Measurements from ENCODE around the gene BRD7.

Gene BRD7

GRCh38 chr16:50360779-50361178, 8.0 kb downstream of the BRD7 start:
- no peak for DNase-seq
- TF ChIP-seq EZH2 (optimal IDR thresholded peaks at IDR 0.05; ENCODE audit: low read depth, low read length), result no peak
- TF ChIP-seq EZH2phosphoT487 (IDR thresholded peaks at IDR 0.05; ENCODE audit: low read length), result no peak
- no peak for TF ChIP-seq CTCF (IDR thresholded peaks at IDR 0.05; ENCODE audit: low read length)
- no peak overlapping the region for H3K4me3 ChIP-seq (ENCODE audit: low read length)
- 0 out of 2 replicates have a peak, but pooled peaks cover 5% of the 10 kb centered on the region for H3F3A ChIP-seq (ENCODE audit: insufficient read depth, low read length)
- H4K20me1 ChIP-seq (ENCODE audit: insufficient read depth, low read length), result 0 out of 2 replicates have a peak, but pooled peaks cover 5% of the 10 kb centered on the region
- no peaks in the 10 kb centered on the region for H3K4me1 ChIP-seq (ENCODE audit: low read length)
- no peaks in the 10 kb centered on the region for H3K9me3 ChIP-seq (replicated peaks; ENCODE audit: insufficient read depth, low read length)
- H3K9ac ChIP-seq (ENCODE audit: low read length), result no peak overlapping the region
- H2AFZ ChIP-seq (ENCODE audit: low read length), result no peak overlapping the region
- H3K79me2 ChIP-seq (ENCODE audit: low read length), result peaks cover 96% of the 10 kb centered on the region
- no peaks in the 10 kb centered on the region for H3K27me3 ChIP-seq (replicated peaks; ENCODE audit: insufficient read depth, low read length)
- H3K9me2 ChIP-seq (replicated peaks; ENCODE audit: insufficient read depth, low read length), result no peaks in the 10 kb centered on the region
- no peak overlapping the region for H3K27ac ChIP-seq (ENCODE audit: low read length)
- no peak overlapping the region for H3K4me2 ChIP-seq (ENCODE audit: low read depth, low read length)
- H3K36me3 ChIP-seq (replicated peaks; ENCODE audit: insufficient read depth, low read length), result 0 out of 2 replicates have a peak, but pooled peaks cover 7% of the 10 kb centered on the region

GRCh38 chr16:50360033-50360778, 8.6 kb downstream of the BRD7 start:
- Histone ChIP-seq H4K20me1 (ENCODE audit: insufficient read depth, low read length) (0 out of 2 replicates have a peak, but pooled peaks cover 5% of the 10 kb centered on the region), H3K9me2 (replicated peaks; ENCODE audit: insufficient read depth, low read length) (no peaks in the 10 kb centered on the region), H2AFZ (ENCODE audit: low read length) (no peak overlapping the region), H3K4me1 (ENCODE audit: low read length) (no peaks in the 10 kb centered on the region), H3K9ac (ENCODE audit: low read length) (no peak overlapping the region), H3K4me2 (ENCODE audit: low read depth, low read length) (no peak overlapping the region), H3K36me3 (replicated peaks; ENCODE audit: insufficient read depth, low read length) (0 out of 2 replicates have a peak, but pooled peaks cover 7% of the 10 kb centered on the region), H3F3A (ENCODE audit: insufficient read depth, low read length) (0 out of 2 replicates have a peak, but pooled peaks cover 5% of the 10 kb centered on the region), H3K27me3 (replicated peaks; ENCODE audit: insufficient read depth, low read length) (no peaks in the 10 kb centered on the region), H3K4me3 (ENCODE audit: low read length) (no peak overlapping the region), H3K9me3 (replicated peaks; ENCODE audit: insufficient read depth, low read length) (no peaks in the 10 kb centered on the region), H3K27ac (ENCODE audit: low read length) (no peak overlapping the region), H3K79me2 (ENCODE audit: low read length) (peaks cover 95% of the 10 kb centered on the region)
- DNase-seq, result no peak
- TF ChIP-seq CTCF (IDR thresholded peaks at IDR 0.05; ENCODE audit: low read length), result no peak
- TF ChIP-seq EZH2 (optimal IDR thresholded peaks at IDR 0.05; ENCODE audit: low read depth, low read length), result no peak
- TF ChIP-seq EZH2phosphoT487 (IDR thresholded peaks at IDR 0.05; ENCODE audit: low read length), result no peak

DNA sequence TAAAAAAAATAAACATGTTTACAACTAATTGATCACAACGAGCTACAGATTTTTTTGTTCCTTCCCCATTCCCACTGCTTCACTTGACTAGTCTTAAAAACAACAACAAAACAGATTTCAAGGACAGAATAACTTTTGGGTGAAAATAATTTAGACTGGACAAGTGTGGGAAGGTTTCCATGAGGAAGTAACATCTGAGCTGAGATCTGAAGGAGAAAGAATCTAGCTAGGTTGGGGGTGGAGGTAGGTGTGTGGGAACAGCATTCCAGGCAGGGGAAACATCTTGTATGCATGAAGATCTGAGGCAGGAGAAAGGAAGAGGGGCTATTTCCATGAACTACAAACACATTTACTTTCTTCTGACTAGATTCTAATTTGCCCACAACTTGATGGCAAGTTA, 9.2 kb downstream of the BRD7 start:
- 0 out of 2 replicates have a peak, but pooled peaks cover 5% of the 10 kb centered on the region for H3F3A ChIP-seq (ENCODE audit: insufficient read depth, low read length)
- H3K9me3 ChIP-seq (replicated peaks; ENCODE audit: insufficient read depth, low read length), result no peaks in the 10 kb centered on the region
- TF ChIP-seq CTCF (IDR thresholded peaks at IDR 0.05; ENCODE audit: low read length) (no peak), EZH2 (optimal IDR thresholded peaks at IDR 0.05; ENCODE audit: low read depth, low read length) (no peak), EZH2phosphoT487 (IDR thresholded peaks at IDR 0.05; ENCODE audit: low read length) (no peak)
- H3K9me2 ChIP-seq (replicated peaks; ENCODE audit: insufficient read depth, low read length), result no peaks in the 10 kb centered on the region
- H3K4me1 ChIP-seq (ENCODE audit: low read length), result no peaks in the 10 kb centered on the region
- H3K4me2 ChIP-seq (ENCODE audit: low read depth, low read length), result no peak overlapping the region
- no peak overlapping the region for H3K27ac ChIP-seq (ENCODE audit: low read length)
- H3K27me3 ChIP-seq (replicated peaks; ENCODE audit: insufficient read depth, low read length), result no peaks in the 10 kb centered on the region
- DNase-seq, result no peak
- H3K79me2 ChIP-seq (ENCODE audit: low read length), result peaks cover 93% of the 10 kb centered on the region
- H4K20me1 ChIP-seq (ENCODE audit: insufficient read depth, low read length), result 0 out of 2 replicates have a peak, but pooled peaks cover 5% of the 10 kb centered on the region
- no peak overlapping the region for H2AFZ ChIP-seq (ENCODE audit: low read length)
- peaks cover 7% of the 10 kb centered on the region; the same call in 1 of the 2 replicates for H3K36me3 ChIP-seq (replicated peaks; ENCODE audit: insufficient read depth, low read length)
- no peak overlapping the region for H3K9ac ChIP-seq (ENCODE audit: low read length)
- H3K4me3 ChIP-seq (ENCODE audit: low read length), result no peak overlapping the region

Measured in MM.1S (cell line).